Tibial artery (tissue), 4 donors: ENCODE results near the gene LDLR.

Experiments used
- DNase-seq, 2 donors: peaks; one replicate each; pipeline ENCODE4 v3.0.0-alpha.2; 2019
- H3K27ac ChIP-seq, 2 donors: fragments of 200-600 bp; sonication (generic) in 1 of 2; 1 replicate in 1 of 2; 2 replicates in 1 of 2; pipeline ENCODE4 v1.5.1; 2018 to 2019; ENCODE audit warnings: mild to moderate bottlenecking in 1 of 2
- H3K27me3 ChIP-seq, 2 donors: fragments of 200-600 bp; sonication (generic) in 1 of 2; one replicate each; pipeline versions ENCODE4 v1.5.1 to v1.6.0; 2016 to 2019
- H3K36me3 ChIP-seq, 3 donors: fragments of 200-600 bp; sonication (generic) in 2 of 3; one replicate each; pipeline ENCODE4 v1.5.1; 2016 to 2019; ENCODE audit warnings: mild to moderate bottlenecking in 2 of 3
- H3K4me1 ChIP-seq, 4 donors: fragments of 200-600 bp; sonication (generic) in 2 of 4; 1 replicate in 3 of 4; 2 replicates in 1 of 4; pipeline ENCODE4 v1.5.1; 2016 to 2019
- H3K4me3 ChIP-seq, 2 donors: fragments of 200-600 bp; sonication (generic) in 1 of 2; 1 replicate in 1 of 2; 2 replicates in 1 of 2; pipeline ENCODE4 v1.5.1; 2018 to 2019; ENCODE audit warnings: mild to moderate bottlenecking in 2 of 2
- H3K9me3 ChIP-seq, 3 donors: fragments of 200-600 bp; sonication (generic) in 1 of 3; one replicate each; pipeline ENCODE4 v1.5.1; 2016 to 2019
- intact Hi-C: fragments of 100-400 bp; cut with DNase I; formaldehyde crosslinking; loops from one replicate; pipeline ENCODE4 v1.15.0; 2023; ENCODE audit warnings: low total_unique reads
- TF ChIP-seq, protein P1 (sequence below), 2 experiments: fragments of 200-600 bp in 1 of 2; fragments of 450-650 bp in 1 of 2; IDR thresholded peaks; one replicate each; pipeline ENCODE4 v1.5.1; 2017 to 2019; ENCODE audit warnings: antibody characterized with exemption in 2 of 2, mild to moderate bottlenecking in 1 of 2, moderate library complexity in 1 of 2

LDLR gene

GRCh38 chr19:11164879-11165406 lies 75.7 kb downstream of the LDLR start:
- TF ChIP-seq, protein P1, sequence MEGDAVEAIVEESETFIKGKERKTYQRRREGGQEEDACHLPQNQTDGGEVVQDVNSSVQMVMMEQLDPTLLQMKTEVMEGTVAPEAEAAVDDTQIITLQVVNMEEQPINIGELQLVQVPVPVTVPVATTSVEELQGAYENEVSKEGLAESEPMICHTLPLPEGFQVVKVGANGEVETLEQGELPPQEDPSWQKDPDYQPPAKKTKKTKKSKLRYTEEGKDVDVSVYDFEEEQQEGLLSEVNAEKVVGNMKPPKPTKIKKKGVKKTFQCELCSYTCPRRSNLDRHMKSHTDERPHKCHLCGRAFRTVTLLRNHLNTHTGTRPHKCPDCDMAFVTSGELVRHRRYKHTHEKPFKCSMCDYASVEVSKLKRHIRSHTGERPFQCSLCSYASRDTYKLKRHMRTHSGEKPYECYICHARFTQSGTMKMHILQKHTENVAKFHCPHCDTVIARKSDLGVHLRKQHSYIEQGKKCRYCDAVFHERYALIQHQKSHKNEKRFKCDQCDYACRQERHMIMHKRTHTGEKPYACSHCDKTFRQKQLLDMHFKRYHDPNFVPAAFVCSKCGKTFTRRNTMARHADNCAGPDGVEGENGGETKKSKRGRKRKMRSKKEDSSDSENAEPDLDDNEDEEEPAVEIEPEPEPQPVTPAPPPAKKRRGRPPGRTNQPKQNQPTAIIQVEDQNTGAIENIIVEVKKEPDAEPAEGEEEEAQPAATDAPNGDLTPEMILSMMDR (IDR thresholded peaks at IDR 0.05), result no peak
- H3K36me3 ChIP-seq, result peaks cover 34 to 46% (median 36%) of the 10 kb centered on the region in 3 donors
- peak overlapping the region; percentile 87 to 88 for H3K27ac ChIP-seq
- intact Hi-C loops, result loop anchor here (2.0 kb wide), 1 partner anchor 22 kb away; no protein-coding TSS in a partner anchor
- peaks cover 12 to 77% (median 59%) of the 10 kb centered on the region in 4 donors for H3K4me1 ChIP-seq
- peaks cover 0 to 6% (median 0%) of the 10 kb centered on the region in 3 donors for H3K9me3 ChIP-seq
- H3K27me3 ChIP-seq, result no peaks in the 10 kb centered on the region
- peak overlapping the region in 1 of 2 donors; percentile 33 for H3K4me3 ChIP-seq
- DNase-seq, result peak; percentile 90 to 96

DNA sequence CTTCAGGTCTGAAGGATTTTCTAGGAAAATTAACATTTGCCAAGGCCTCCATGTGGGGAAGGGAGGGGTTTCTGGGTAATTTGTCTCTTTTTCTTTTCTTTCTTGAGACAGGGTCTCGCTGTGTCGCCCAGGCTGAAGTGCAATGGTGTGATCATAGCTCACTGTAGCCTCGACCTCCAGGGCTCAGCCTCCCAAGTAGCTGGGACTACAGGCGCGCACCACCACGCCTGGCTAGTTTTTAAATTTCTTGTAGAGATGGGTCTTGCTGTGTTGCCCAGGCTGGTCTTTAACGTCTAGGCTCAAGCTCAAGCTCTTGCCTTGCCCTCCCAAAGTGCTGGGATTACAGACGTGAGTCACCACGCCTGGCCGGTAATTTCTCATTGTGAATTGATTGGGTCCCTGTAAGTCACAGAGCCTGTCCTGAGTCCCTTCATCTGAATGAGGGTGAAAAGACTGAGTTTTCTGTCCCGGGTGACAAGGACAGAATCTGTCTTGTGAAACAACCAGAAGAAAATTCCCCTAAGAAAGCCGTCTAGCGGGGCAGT lies 76.3 kb downstream of the LDLR start:
- Histone ChIP-seq H3K9me3 (peaks cover 0 to 5% (median 0%) of the 10 kb centered on the region in 3 donors), H3K27me3 (no peaks in the 10 kb centered on the region), H3K4me1 (peaks cover 12 to 77% (median 60%) of the 10 kb centered on the region in 4 donors), H3K36me3 (peaks cover 40 to 52% (median 42%) of the 10 kb centered on the region in 3 donors), H3K27ac (peak overlapping the region; percentile 87 to 88), H3K4me3 (peak overlapping the region; percentile 6 to 33)
- TF ChIP-seq, protein P1 (IDR thresholded peaks at IDR 0.05), result no peak
- DNase-seq, result no peak
- intact Hi-C loops, result loop anchor here (2.0 kb wide), 1 partner anchor 23 kb away; no protein-coding TSS in a partner anchor

DNA sequence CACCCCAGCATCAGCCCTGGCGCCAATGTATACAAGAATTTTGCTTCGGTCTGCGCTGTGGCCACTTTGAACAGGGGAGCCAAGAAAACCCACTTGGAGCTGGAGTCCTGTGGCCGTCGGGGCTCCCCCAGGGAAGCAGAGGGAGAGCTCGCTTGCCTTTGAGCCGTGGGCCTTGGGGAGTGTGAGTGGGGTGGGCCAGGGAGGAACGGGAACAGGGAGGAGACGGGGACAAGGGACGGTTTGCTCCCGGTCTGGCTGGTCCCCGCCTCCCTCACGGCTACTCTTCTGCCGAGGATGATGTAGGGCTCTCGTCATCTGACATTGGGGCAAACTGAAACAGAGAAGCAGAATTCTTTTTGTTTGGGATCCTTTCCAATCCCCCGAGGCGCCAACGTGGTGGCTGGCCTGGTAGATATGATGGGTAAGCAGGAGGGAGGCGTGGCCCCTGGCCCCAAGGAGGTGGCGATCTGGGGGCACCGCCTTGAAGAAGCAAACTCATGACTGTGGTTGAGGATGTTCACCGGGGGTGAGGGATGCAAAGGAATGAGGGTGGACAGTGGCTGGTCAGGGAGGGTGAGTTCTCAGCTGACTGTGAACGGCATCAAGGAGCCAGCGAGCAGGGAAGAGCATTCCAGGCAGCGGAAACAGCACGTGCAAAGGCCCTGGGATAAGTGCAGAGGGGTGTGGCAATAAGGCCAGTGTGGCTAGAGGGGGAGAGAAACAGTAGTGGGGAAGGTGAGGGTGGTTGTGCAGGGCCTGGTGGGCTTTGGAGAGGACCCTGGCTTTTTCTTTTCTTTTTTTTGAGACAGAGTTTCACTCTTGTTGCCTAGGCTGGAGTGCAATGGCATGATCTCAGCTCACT lies 77.2 kb downstream of the LDLR start:
- Histone ChIP-seq H3K4me1 (peaks cover 12 to 86% (median 68%) of the 10 kb centered on the region in 4 donors), H3K9me3 (no peaks in the 10 kb centered on the region), H3K36me3 (peaks cover 47 to 57% (median 50%) of the 10 kb centered on the region in 3 donors), H3K27ac (peak overlapping the region; percentile 87 to 88), H3K27me3 (no peaks in the 10 kb centered on the region), H3K4me3 (no peak overlapping the region)
- DNase-seq, result peak in 1 of 2 donors; percentile 83
- intact Hi-C loops, result no loop called here
- TF ChIP-seq, protein P1 (IDR thresholded peaks at IDR 0.05), result no peak

DNA sequence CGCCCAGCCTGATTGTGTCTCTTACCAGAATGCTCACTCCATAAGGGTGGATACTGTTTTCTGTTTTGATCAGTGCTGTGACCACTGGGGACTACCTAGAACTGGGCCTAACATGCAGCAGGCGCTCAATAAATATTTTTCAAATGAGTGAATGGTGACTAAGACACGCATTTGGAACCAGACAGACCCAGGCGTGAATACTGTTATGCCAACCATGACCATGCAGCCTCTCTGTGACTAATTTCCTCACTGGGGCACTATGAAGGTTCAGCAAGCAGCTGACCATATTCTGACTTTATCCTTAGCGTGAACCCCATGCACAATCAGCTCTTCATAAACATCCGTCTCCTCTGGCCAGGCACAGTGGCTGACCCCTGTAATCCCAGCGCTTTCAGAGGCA lies 79.3 kb downstream of the LDLR start:
- Histone ChIP-seq H3K9me3 (no peaks in the 10 kb centered on the region), H3K4me3 (no peak overlapping the region), H3K27ac (peak overlapping the region; percentile 87 to 88), H3K36me3 (peaks cover 68 to 73% (median 70%) of the 10 kb centered on the region in 3 donors), H3K4me1 (peaks cover 12 to 88% (median 76%) of the 10 kb centered on the region in 4 donors), H3K27me3 (no peaks in the 10 kb centered on the region)
- intact Hi-C loops, result no loop called here
- peak in 1 of 2 donors; percentile 86 for DNase-seq
- TF ChIP-seq, protein P1 (IDR thresholded peaks at IDR 0.05), result no peak

GRCh38 chr19:11169896-11170678 lies 80.8 kb downstream of the LDLR start:
- Histone ChIP-seq H3K4me3 (no peak overlapping the region), H3K9me3 (no peaks in the 10 kb centered on the region), H3K27me3 (no peaks in the 10 kb centered on the region), H3K27ac (peak overlapping the region; percentile 87 to 88), H3K4me1 (peaks cover 7 to 75% (median 66%) of the 10 kb centered on the region in 4 donors), H3K36me3 (peaks cover 83 to 86% (median 83%) of the 10 kb centered on the region in 3 donors)
- intact Hi-C loops, result no loop called here
- TF ChIP-seq, protein P1 (IDR thresholded peaks at IDR 0.05), result no peak
- DNase-seq, result no peak
